ENCODE measurements around the gene CFAP77. TPM values are rescaled to one million over a fixed set of nuclear protein-coding genes. Genes with fewer than 3 reads are reported as not detected.

CFAP77 gene
- total and polyA plus RNA-seq, 2 of the 8 experiments (the other 6 are each of a cell fraction or from before 2014, with no cell fraction given): 0.63 to 0.97 TPM

DNA sequence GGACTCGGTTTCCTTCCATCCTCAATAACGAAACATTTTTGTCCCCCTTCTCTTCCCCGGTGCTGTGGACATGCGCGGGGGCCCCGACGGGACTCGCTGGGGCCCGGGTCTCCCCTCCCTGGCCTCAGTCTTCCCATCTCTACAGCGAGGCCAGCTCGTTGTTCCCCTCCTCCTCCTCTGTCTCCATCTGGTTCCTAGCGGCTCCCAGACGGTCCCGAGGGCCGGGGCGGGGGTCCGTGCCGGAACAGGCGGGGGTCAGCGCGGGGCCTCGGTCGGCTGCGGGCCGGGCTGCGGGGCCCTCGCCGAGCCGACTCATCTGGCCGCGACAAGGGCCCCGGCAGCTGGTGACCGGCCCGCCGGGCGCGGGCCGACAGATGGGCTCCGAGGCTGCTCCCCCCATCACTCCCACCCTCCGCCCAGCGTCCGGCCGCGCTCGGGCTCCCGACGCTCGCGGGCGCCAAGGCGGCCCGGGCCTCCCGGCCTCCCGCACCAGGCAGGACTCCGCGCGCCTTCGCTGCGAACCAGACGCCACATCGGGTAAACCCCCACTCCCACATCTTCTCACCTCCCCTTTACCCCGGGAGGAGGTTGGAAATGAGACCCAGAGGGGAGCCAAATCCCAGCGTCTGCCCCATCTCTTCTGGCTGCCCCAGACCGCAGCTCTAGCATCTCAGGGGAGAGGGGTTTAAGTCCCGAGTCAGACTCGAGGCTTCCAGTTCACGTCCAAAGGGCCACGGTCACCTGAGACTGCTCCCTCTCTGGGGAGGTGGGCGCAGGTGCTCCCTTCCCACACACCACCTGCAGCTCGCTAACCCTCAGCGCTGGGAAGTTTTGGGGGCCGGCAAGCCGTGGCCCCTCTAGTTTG lies 180.5 kb downstream of the CFAP77 start:
- H2BK120ac ChIP-seq (replicated peaks; ENCODE audit: low read depth, low read length): peak overlapping the region; percentile 1
- H3K4me2 ChIP-seq (ENCODE audit: insufficient read depth in 1 of 2, low read depth in 2 of 2, low read length in 2 of 2): peak overlapping the region; percentile 86 to 89
- FAIRE-seq (no peak), DNase-seq (ENCODE audit: low read depth in 1 of 2, low spot score in 2 of 2) (peak in 1 of 2 experiments; percentile 75)
- ChIA-PET CTCF (ENCODE audit: partially characterized antibody) (interaction anchor here (0.7 to 0.8 kb wide), 2 partner anchors 16 to 59 kb away, joined by 3 read pairs; no protein-coding TSS in a partner anchor), POLR2A (ENCODE audit: partially characterized antibody) (interaction anchor here (0.8 to 2.5 kb wide), 5 partner anchors 11 to 79 kb away, joined by 3 to 10 read pairs (median 3); partner anchors contain the start of genes DDX31 and GTF3C4)
- H3K56ac ChIP-seq (replicated peaks; ENCODE audit: insufficient read length, low read depth, low read length): peak overlapping the region; percentile 38
- peaks cover 44 to 55% (median 52%) of the 10 kb centered on the region in 4 experiments for H3K27me3 ChIP-seq (replicated peaks in 1 of 4; ENCODE audit: control insufficient read depth in 3 of 4, extremely low read depth in 1 of 4, insufficient read depth in 3 of 4, low read length in 3 of 4)
- peak overlapping the region; percentile 21; the same call in 1 of the 2 replicates for H3K27ac ChIP-seq (ENCODE audit: low read depth, low read length)
- H3K14ac ChIP-seq (ENCODE audit: insufficient read length): no peak overlapping the region
- H2BK12ac ChIP-seq (ENCODE audit: low read depth, low read length): peak overlapping the region; percentile 68; the same call in 1 of the 2 replicates
- H2BK15ac ChIP-seq (ENCODE audit: low read length): no peak overlapping the region
- no peak overlapping the region for H2AFZ ChIP-seq (ENCODE audit: low read length)
- 2% methylated on average over 32 of the region's 73 CpGs; no CpG with 5 or more reads in 1 of the 2 experiments for WGBS, 2 experiments (ENCODE audit: extremely low coverage in 1 of 2, insufficient coverage in 1 of 2, insufficient read length in 1 of 2, insufficient replicate concordance in 2 of 2, low coverage in 1 of 2, low lambda C conversion rate in 2 of 2, missing lambda C conversion rate in 1 of 2)
- no peak overlapping the region for H3K23ac ChIP-seq (ENCODE audit: insufficient read length)
- H4K20me1 ChIP-seq (replicated peaks in 1 of 2; ENCODE audit: control insufficient read depth in 1 of 2, insufficient read depth in 2 of 2, low read length in 2 of 2): peaks cover 0 to 21% of the 10 kb centered on the region in 2 experiments
- H3K79me1 ChIP-seq (ENCODE audit: low read depth, low read length): no peaks in the 10 kb centered on the region
- peaks cover 0 to 4% (median 0%) of the 10 kb centered on the region in 4 experiments; a peak in 1 of 8 replicates for H3K36me3 ChIP-seq (ENCODE audit: control insufficient read depth in 2 of 4, insufficient read depth in 4 of 4, low read length in 3 of 4)
- peak overlapping the region; percentile 75; the same call in 1 of the 2 replicates for H2BK5ac ChIP-seq (ENCODE audit: low read depth, low read length)
- peak overlapping the region; percentile 31 to 65 (median 45) for H3K4me3 ChIP-seq (ENCODE audit: extremely low read depth in 1 of 4, insufficient read depth in 2 of 4, low read depth in 3 of 4, low read length in 4 of 4)
- H3K4ac ChIP-seq (replicated peaks; ENCODE audit: insufficient read length, low read depth, low read length): peak overlapping the region; percentile 1
- H3K9me3 ChIP-seq (ENCODE audit: insufficient read depth in 2 of 2, low read depth in 1 of 2, low read length in 1 of 2): no peaks in the 10 kb centered on the region
- no peaks in the 10 kb centered on the region for H3K79me2 ChIP-seq (ENCODE audit: control insufficient read depth in 1 of 2, insufficient read depth in 2 of 2, low read length in 2 of 2)
- no peak overlapping the region for H2AK5ac ChIP-seq (ENCODE audit: low read depth, low read length)
- TF ChIP-seq EZH2 (IDR thresholded peaks at IDR 0.05; ENCODE audit: low read depth, low read length, severe bottlenecking) (peak; percentile 17), ASH2L (IDR thresholded peaks at IDR 0.05; ENCODE audit: low read length) (peak; percentile 43), SIN3A (conservative IDR thresholded peaks at IDR 0.05 in 1 of 2, IDR thresholded peaks at IDR 0.05 in 1 of 2; ENCODE audit: low read depth in 1 of 2, low read length in 2 of 2) (no peak), CBX5 (IDR thresholded peaks at IDR 0.05; ENCODE audit: low read depth, low read length) (no peak), TCF12 (IDR thresholded peaks at IDR 0.05; ENCODE audit: low read depth, low read length) (no peak), KDM4A (IDR thresholded peaks at IDR 0.05; ENCODE audit: low read depth, low read length, severe bottlenecking) (peak; percentile 53), KDM1A (IDR thresholded peaks at IDR 0.05; ENCODE audit: borderline replicate concordance, low read length) (0 out of 2 replicates have a peak, but pooled peaks have one; percentile 12), RBBP5 (IDR thresholded peaks at IDR 0.05; ENCODE audit: borderline replicate concordance, low read depth, low read length) (no peak; the same call in 1 of the 2 replicates), SUZ12 (IDR thresholded peaks at IDR 0.05; ENCODE audit: low read length) (peak; percentile 39), CHD1 (IDR thresholded peaks at IDR 0.05; ENCODE audit: low read depth, low read length) (no peak)
- peak overlapping the region; percentile 2 for H4K91ac ChIP-seq (replicated peaks; ENCODE audit: insufficient read length, low read length)
- peak overlapping the region in 1 of 4 experiments; percentile 29; a peak in 2 of 7 replicates for H3K9ac ChIP-seq (replicated peaks in 1 of 4; ENCODE audit: extremely low read depth in 1 of 4, low read depth in 3 of 4, low read length in 3 of 4)
- peak overlapping the region; percentile 99 for H3K18ac ChIP-seq (ENCODE audit: extremely low read depth, low read length)
- H3K23me2 ChIP-seq (ENCODE audit: low read depth, low read length): peaks cover 17% of the 10 kb centered on the region
- no peak overlapping the region; the same call in none of the 2 replicates for H4K8ac ChIP-seq (ENCODE audit: extremely low read depth, insufficient read depth, low read length)
- peak overlapping the region; percentile 35 for H4K5ac ChIP-seq (ENCODE audit: insufficient read length, low read depth, low read length)
- peaks cover 3 to 62% (median 35%) of the 10 kb centered on the region in 4 experiments for H3K4me1 ChIP-seq (replicated peaks in 1 of 4; ENCODE audit: control insufficient read depth in 3 of 4, insufficient read depth in 4 of 4, low read length in 3 of 4)
- 0 out of 2 replicates have a peak overlapping the region, but pooled peaks have one; percentile 80 for H2BK20ac ChIP-seq (ENCODE audit: low read length)

Data from H1 (cell line).